NCI-H526 treated with DMSO at 0.1 percent for 48 hours (cell line): ENCODE measurements around the gene AFAP1L1.

Source experiments
- DNase-seq: peaks from one replicate; lab custom pipeline; 2025; lab: John Stamatoyannopoulos, UW

AFAP1L1 gene

DNA sequence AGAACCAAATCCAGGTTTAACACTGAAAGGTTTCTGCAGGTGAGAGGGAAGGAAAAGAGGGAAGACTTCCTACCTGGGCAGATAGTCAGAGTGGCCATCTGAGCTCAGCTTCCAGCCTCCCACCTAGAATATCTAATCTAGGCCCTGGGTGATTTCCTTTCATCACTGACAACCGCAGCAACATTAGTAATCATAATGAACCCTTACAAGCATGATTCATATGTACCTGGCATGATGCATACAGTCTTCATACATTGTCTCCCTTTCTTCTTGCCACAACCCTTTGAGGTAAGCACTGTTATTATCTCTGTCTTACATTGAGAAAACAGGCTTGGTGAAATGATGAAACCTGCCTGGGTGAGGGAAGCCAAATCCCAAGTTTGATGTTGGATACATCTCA lies 13.5 kb downstream of the AFAP1L1 start:
- DNase-seq: no peak

DNA sequence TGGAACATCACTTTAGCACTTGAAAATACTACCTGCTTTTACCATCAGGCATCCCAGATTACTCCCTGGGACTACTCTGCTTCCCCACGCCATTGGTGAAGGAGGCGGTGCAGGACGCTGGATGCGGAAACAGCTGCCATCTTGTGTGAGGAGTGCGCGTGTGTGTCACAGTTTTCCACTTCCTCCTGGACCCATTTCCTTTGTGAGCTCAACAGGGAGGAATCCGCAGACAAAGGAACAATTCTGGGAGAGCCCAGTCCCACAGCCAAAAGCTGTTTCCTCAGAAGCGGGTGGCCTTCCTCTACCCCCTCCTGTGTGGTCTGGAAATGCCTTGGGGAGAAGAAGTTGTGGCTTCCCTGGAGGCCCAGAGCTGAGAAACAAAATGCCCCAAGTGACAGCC lies 16.8 kb downstream of the AFAP1L1 start:
- DNase-seq: no peak

GRCh38 chr5:149289301-149289700 lies 17.6 kb downstream of the AFAP1L1 start:
- DNase-seq: no peak

DNA sequence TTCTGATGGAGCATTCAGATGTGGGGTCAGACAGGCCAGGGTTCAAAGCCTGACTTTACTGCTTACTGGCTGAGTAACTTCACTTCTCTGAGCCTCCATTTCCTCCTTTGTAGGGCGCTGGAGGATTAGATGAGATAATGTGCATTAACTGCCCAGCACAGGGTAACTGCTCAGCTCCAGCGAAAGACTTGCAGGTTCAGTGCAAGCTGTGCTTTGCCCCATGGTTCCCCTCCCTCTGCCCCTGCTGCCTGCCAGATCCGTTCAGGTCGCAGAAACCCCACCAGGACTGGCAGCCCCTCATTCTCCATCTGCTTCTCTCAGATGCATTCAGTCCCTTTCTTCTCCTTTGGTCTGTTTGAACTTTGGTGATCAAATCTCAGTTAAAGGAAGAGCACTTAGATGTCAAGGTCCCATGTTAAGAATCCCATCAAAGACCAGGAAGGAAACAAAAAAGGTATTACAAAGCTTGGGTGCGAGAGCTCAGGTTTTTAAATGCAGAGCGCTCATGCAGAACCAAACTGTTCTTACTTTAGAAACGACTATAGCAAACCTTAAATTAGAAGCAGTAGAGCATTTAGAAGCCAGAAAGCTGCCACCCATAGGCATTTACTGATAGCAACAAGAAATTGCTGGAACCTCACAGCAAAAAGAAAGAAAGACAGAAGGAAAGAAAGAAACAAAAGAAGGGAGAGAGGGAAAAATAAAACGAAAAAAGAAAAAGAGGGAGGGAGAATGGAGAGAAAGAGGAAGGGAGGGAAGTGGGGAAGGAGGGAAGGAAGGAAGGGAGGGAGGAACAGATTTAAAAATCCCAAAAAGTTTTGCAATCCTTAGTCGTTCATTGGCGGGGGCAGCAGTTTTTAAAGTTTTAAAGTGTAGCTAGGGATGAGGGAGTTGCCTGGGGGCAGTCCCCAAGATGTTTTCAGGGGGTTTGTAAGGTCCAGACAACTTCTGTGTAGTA lies 23.5 kb downstream of the AFAP1L1 start:
- no peak for DNase-seq

- DNase-seq: no peak
These were observed 25.8 kb downstream of the AFAP1L1 start for GRCh38 chr5:149297340-149298025.

- DNase-seq: no peak
These were observed 26.5 kb downstream of the AFAP1L1 start for GRCh38 chr5:149298163-149298562.

DNA sequence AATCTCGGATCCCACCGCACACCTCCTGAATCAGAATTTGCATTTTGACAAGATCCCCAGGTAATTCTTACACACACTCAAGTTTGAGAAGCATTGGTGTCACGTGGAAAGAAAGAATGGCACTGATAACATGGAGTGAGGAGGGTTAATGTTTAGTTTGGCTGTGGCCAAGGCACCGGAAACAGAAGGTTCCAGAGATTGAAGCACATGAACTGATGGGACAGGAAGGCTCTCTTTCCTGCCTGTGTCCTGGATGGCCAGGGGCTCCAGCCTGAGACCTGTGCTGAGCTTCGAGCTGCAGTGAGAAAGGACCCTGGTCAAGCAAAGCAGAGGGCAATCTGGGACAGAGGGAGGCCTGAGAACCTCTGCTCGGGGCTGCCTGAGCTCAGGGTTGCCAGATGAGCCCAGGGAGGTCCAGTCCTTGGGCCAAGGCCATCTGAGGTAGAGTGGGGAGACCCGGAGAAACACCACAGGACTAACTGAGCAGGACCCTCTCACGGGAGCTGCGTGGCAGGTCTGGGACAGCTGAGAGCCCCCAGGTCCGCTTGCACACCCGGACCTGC lies 27.3 kb downstream of the AFAP1L1 start:
- DNase-seq: no peak

DNA sequence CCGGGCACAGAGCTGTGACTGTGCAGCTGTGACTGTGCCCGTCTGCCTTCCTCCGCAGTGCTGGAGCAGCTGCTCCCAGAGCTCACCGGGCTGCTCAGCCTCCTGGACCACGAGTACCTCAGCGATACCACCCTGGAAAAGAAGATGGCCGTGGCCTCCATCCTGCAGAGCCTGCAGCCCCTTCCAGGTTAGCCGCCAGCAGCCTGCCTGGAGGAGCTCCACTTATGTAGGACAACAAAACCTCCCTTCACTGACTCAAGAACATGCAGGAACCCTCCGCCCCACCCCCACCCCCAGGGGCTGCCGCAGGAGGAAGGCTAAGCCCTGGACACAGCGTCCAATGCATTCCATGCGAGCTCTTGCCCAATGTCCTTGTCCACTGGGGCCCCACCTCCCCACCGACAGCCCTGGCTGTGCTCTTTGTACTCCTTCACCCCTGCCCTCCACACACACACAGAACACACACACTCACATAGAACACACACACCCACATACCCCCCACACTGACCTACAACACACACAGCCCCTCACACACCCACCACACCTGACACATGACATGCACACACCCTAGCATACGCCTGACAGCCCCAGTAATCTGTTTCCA lies 27.9 kb downstream of the AFAP1L1 start:
- no peak for DNase-seq

DNA sequence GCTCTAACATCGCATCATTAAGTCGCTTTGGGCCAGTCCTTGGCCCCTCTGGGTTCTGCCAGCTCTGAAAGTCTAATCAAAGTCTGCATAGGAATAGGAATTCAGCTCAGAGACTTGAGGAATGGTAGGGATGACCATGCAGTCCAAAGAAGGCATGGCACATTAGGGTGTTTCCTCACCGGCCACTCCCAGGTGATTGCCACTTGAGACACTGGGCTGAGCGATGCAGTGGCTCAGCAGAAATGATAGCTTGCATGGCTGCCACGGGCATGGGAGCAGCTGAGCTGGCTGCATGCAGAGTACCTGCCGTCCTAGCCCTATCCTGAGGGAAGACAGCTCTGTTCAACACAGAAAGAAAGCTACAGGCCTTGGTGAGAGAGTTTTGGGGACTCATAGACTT lies 28.8 kb downstream of the AFAP1L1 start:
- no peak for DNase-seq

DNA sequence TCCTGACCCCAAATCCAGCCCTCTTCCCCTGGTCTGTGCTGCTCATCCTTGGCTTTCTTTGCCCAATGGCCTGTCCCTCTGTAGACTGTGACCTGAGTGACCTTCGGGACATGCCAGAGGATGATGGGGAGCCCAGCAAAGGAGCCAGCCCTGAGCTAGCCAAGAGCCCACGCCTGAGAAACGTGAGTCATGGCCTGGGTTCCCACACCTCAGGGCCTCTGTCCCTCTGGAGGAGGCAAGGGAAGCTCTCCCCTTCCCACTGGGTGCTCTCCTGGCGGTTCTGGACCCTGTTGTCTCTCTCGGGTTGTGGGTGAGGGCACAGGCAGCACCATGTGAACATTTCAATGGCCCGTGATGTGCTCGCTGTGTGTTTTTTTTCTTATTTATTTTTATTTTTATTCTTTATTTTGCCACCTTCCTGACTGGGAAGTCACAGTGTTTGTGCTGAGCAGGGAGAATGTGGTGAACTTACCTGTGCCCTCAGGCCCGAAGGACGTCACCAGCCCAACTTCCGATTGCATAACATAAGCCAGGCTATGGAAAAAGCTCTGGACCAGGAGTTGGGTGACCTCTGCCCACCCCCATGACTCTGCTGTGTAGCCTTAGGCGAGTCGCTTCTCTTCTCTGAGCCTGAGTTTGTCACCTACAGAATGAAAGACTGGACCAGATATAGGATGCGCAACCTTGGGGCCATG lies 29.5 kb downstream of the AFAP1L1 start:
- DNase-seq: no peak

GRCh38 chr5:149301744-149302380 lies 30.2 kb downstream of the AFAP1L1 start:
- no peak for DNase-seq

DNA sequence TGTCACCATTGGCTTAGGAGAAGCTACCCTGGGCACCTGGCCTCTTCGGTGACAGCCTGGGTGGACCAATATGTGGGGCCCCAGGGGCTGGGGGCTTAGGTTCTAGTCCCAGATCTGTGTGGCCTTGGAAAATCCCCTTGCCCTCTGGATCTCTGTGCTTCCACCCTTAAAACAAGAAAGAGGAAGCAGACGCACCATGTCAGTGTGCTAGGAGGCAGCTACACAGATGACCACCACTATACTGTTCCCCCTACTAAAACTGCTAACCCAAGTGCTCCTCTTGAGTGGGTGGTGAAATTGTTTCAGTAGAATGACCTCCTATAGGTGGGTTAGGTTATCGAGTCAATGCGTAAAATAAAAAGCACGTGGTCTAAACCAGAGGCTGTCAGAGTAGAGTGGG lies 31.0 kb downstream of the AFAP1L1 start:
- DNase-seq: no peak

- DNase-seq: no peak
These were observed 31.6 kb downstream of the AFAP1L1 start for GRCh38 chr5:149303210-149303609.

- no peak for DNase-seq
These were observed 32.8 kb downstream of the AFAP1L1 start for GRCh38 chr5:149304195-149305078.

- DNase-seq: no peak
These were observed 37.7 kb downstream of the AFAP1L1 start for GRCh38 chr5:149309354-149309753.

- DNase-seq: no peak
These were observed 38.8 kb downstream of the AFAP1L1 start for GRCh38 chr5:149310488-149310887.

- DNase-seq: no peak
These were observed 39.4 kb downstream of the AFAP1L1 start for GRCh38 chr5:149310947-149311658.

GRCh38 chr5:149313151-149313841 lies 41.6 kb downstream of the AFAP1L1 start:
- DNase-seq: no peak

- no peak for DNase-seq
These were observed 43.0 kb downstream of the AFAP1L1 start for GRCh38 chr5:149314571-149315111.
